ENCODE data around the gene LRRC74A. TPM values are rescaled to one million over a fixed set of nuclear protein-coding genes. Genes with fewer than 3 reads are reported as not detected.

The LRRC74A gene
- total and polyA plus RNA-seq, 9 of the 15 experiments (the other 6 are each of a cell fraction or from before 2014, with no cell fraction given): not detected

DNA sequence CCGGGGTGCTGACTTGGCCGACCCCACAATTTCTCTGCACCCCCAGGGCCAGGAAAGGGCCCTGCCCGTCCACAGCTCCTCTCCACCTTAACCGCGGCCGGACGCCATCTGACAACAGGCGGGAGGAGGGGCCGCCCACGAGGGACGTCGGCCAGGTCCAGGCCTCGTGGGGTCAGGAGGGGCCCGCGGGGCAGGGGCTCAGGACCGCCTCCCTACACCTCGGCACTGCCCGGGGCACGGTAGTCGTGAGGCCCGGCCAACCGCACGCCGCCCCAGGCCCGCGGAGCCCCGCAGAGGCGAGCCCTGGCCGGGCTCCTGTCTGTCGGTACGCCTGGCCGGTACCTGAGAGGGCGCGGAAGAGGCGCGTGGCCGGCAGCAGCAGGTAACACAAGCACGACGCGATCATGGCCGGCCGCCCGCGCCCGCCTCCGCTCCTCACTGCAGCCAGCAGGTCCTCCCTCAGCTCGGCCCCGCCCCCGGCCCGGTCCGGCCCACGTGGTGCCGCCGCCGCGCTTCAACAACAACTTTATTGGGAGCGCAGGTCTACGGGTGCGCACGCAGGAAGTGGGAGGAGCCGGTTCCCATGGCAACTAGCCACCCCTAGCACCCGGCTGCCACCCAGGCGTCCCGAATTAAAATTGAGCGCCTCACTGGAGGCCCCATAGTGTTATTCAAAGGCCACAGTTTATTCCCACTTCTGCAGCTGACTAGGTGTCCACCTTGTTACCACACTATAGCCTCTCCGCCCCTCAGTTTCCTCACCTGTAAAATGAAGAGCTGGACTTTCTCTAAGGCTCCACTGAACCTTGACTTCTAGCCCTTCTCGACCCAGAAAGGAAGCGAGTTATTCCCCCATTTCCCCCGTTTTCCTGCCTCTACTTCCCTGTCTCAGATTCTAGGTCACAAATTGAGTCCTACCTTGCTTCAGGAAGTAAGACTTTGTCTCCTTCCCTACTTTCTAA lies 13.5 kb upstream of the LRRC74A start, which contains the start of gene ANGEL1 (continued):
- TF ChIP-seq, protein P1, sequence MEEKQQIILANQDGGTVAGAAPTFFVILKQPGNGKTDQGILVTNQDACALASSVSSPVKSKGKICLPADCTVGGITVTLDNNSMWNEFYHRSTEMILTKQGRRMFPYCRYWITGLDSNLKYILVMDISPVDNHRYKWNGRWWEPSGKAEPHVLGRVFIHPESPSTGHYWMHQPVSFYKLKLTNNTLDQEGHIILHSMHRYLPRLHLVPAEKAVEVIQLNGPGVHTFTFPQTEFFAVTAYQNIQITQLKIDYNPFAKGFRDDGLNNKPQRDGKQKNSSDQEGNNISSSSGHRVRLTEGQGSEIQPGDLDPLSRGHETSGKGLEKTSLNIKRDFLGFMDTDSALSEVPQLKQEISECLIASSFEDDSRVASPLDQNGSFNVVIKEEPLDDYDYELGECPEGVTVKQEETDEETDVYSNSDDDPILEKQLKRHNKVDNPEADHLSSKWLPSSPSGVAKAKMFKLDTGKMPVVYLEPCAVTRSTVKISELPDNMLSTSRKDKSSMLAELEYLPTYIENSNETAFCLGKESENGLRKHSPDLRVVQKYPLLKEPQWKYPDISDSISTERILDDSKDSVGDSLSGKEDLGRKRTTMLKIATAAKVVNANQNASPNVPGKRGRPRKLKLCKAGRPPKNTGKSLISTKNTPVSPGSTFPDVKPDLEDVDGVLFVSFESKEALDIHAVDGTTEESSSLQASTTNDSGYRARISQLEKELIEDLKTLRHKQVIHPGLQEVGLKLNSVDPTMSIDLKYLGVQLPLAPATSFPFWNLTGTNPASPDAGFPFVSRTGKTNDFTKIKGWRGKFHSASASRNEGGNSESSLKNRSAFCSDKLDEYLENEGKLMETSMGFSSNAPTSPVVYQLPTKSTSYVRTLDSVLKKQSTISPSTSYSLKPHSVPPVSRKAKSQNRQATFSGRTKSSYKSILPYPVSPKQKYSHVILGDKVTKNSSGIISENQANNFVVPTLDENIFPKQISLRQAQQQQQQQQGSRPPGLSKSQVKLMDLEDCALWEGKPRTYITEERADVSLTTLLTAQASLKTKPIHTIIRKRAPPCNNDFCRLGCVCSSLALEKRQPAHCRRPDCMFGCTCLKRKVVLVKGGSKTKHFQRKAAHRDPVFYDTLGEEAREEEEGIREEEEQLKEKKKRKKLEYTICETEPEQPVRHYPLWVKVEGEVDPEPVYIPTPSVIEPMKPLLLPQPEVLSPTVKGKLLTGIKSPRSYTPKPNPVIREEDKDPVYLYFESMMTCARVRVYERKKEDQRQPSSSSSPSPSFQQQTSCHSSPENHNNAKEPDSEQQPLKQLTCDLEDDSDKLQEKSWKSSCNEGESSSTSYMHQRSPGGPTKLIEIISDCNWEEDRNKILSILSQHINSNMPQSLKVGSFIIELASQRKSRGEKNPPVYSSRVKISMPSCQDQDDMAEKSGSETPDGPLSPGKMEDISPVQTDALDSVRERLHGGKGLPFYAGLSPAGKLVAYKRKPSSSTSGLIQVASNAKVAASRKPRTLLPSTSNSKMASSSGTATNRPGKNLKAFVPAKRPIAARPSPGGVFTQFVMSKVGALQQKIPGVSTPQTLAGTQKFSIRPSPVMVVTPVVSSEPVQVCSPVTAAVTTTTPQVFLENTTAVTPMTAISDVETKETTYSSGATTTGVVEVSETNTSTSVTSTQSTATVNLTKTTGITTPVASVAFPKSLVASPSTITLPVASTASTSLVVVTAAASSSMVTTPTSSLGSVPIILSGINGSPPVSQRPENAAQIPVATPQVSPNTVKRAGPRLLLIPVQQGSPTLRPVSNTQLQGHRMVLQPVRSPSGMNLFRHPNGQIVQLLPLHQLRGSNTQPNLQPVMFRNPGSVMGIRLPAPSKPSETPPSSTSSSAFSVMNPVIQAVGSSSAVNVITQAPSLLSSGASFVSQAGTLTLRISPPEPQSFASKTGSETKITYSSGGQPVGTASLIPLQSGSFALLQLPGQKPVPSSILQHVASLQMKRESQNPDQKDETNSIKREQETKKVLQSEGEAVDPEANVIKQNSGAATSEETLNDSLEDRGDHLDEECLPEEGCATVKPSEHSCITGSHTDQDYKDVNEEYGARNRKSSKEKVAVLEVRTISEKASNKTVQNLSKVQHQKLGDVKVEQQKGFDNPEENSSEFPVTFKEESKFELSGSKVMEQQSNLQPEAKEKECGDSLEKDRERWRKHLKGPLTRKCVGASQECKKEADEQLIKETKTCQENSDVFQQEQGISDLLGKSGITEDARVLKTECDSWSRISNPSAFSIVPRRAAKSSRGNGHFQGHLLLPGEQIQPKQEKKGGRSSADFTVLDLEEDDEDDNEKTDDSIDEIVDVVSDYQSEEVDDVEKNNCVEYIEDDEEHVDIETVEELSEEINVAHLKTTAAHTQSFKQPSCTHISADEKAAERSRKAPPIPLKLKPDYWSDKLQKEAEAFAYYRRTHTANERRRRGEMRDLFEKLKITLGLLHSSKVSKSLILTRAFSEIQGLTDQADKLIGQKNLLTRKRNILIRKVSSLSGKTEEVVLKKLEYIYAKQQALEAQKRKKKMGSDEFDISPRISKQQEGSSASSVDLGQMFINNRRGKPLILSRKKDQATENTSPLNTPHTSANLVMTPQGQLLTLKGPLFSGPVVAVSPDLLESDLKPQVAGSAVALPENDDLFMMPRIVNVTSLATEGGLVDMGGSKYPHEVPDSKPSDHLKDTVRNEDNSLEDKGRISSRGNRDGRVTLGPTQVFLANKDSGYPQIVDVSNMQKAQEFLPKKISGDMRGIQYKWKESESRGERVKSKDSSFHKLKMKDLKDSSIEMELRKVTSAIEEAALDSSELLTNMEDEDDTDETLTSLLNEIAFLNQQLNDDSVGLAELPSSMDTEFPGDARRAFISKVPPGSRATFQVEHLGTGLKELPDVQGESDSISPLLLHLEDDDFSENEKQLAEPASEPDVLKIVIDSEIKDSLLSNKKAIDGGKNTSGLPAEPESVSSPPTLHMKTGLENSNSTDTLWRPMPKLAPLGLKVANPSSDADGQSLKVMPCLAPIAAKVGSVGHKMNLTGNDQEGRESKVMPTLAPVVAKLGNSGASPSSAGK (IDR thresholded peaks at IDR 0.05): peak; percentile 45
- TF ChIP-seq POLR2B (IDR thresholded peaks at IDR 0.05; ENCODE audit: low read depth, partially characterized antibody) (peak; percentile 40), RBFOX2 (IDR thresholded peaks at IDR 0.05; ENCODE audit: low read depth, low read length) (peak; percentile 91), POLR2A (conservative IDR thresholded peaks at IDR 0.05) (peak; percentile 83), ATF7 (IDR thresholded peaks at IDR 0.05) (peak; percentile 67), SPI1 (IDR thresholded peaks at IDR 0.05; ENCODE audit: borderline replicate concordance, low read depth, low read length) (0 out of 2 replicates have a peak, but pooled peaks have one; percentile 16), ZBTB8A (IDR thresholded peaks at IDR 0.05; ENCODE audit: partially characterized antibody) (no peak), GTF2E2 (tag; IDR thresholded peaks at IDR 0.05) (no peak), NRF1 (conservative IDR thresholded peaks at IDR 0.05 in 1 of 2, IDR thresholded peaks at IDR 0.05 in 1 of 2) (peak; percentile 83 to 88), ZSCAN32 (CRISPR knock-in tag; IDR thresholded peaks at IDR 0.05) (no peak)
- TF ChIP-seq, protein P2, sequence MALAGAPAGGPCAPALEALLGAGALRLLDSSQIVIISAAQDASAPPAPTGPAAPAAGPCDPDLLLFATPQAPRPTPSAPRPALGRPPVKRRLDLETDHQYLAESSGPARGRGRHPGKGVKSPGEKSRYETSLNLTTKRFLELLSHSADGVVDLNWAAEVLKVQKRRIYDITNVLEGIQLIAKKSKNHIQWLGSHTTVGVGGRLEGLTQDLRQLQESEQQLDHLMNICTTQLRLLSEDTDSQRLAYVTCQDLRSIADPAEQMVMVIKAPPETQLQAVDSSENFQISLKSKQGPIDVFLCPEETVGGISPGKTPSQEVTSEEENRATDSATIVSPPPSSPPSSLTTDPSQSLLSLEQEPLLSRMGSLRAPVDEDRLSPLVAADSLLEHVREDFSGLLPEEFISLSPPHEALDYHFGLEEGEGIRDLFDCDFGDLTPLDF (CRISPR knock-in tag; IDR thresholded peaks at IDR 0.05): peak; percentile 65

All from K562 (cell line).